MG63 (cell line): ENCODE results near the gene ZC3H10. TPM values are rescaled to one million over a fixed set of nuclear protein-coding genes. Genes with fewer than 3 reads are reported as not detected.

Experiments
- DNase-seq: peaks from one replicate; pipeline ENCODE4 v3.0.0-alpha.2; 2020
- H3K27me3 ChIP-seq: fragments of 250-450 bp; sonication (Bioruptor Pico); 2 replicates; pipeline ENCODE4 v1.5.1; 2020; ENCODE audit warnings: mild to moderate bottlenecking, moderate library complexity
- H3K36me3 ChIP-seq: fragments of 250-450 bp; sonication (Bioruptor Pico); 2 replicates; pipeline ENCODE4 v1.5.1; 2020; ENCODE audit warnings: mild to moderate bottlenecking, moderate library complexity
- H3K4me3 ChIP-seq: fragments of 250-450 bp; sonication (Bioruptor Pico); 2 replicates; pipeline ENCODE4 v1.5.1; 2020; ENCODE audit warnings: mild to moderate bottlenecking, moderate library complexity
- H3K9me3 ChIP-seq: fragments of 250-450 bp; sonication (Bioruptor Pico); 2 replicates; pipeline ENCODE4 v1.5.1; 2020; ENCODE audit warnings: mild to moderate bottlenecking, moderate library complexity
- total RNA-seq: library from RNA; depleted of rRNA; stranded (reverse); fragments of >200 nt; shearing (Covaris generic); gene quantifications from 2 replicates; pipeline ENCODE4 v1.2.3, GENCODE V29; 2014; ENCODE audit warnings: low replicate concordance

ZC3H10 gene
- total RNA-seq, 1 experiment from 2014 or later: 5.3 TPM

- no peaks in the 10 kb centered on the region for H3K9me3 ChIP-seq
- H3K4me3 ChIP-seq: no peak overlapping the region
- H3K27me3 ChIP-seq: no peaks in the 10 kb centered on the region
- DNase-seq: peak; percentile 40
- H3K36me3 ChIP-seq: no peaks in the 10 kb centered on the region
These were observed 30.8 kb upstream of the ZC3H10 start for GRCh38 chr12:56087220-56087619.

- DNase-seq: no peak
- H3K4me3 ChIP-seq: no peak overlapping the region
- H3K36me3 ChIP-seq: no peaks in the 10 kb centered on the region
- no peaks in the 10 kb centered on the region; the same call in 1 of the 2 replicates for H3K9me3 ChIP-seq
- H3K27me3 ChIP-seq: peaks cover 9% of the 10 kb centered on the region; the same call in 1 of the 2 replicates
These were observed 20.3 kb upstream of the ZC3H10 start for GRCh38 chr12:56097738-56098137.

- Histone ChIP-seq H3K36me3 (no peaks in the 10 kb centered on the region), H3K27me3 (peaks cover 9% of the 10 kb centered on the region; the same call in 1 of the 2 replicates), H3K4me3 (no peak overlapping the region), H3K9me3 (no peaks in the 10 kb centered on the region)
- no peak for DNase-seq
These were observed 19.5 kb upstream of the ZC3H10 start for GRCh38 chr12:56098592-56098991.

GRCh38 chr12:56099787-56100186 is 18.3 kb upstream of the ZC3H10 start:
- H3K4me3 ChIP-seq: no peak overlapping the region
- no peaks in the 10 kb centered on the region for H3K9me3 ChIP-seq
- H3K36me3 ChIP-seq: peaks cover under 1% of the 10 kb centered on the region; the same call in 1 of the 2 replicates
- DNase-seq: no peak
- peaks cover 9% of the 10 kb centered on the region; the same call in 1 of the 2 replicates for H3K27me3 ChIP-seq

GRCh38 chr12:56101045-56101444 is 17.0 kb upstream of the ZC3H10 start:
- Histone ChIP-seq H3K36me3 (peaks cover 11% of the 10 kb centered on the region), H3K27me3 (peaks cover 6% of the 10 kb centered on the region; the same call in 1 of the 2 replicates), H3K4me3 (no peak overlapping the region), H3K9me3 (no peaks in the 10 kb centered on the region)
- DNase-seq: no peak

GRCh38 chr12:56102683-56103065 is 15.4 kb upstream of the ZC3H10 start:
- H3K36me3 ChIP-seq: peaks cover 27% of the 10 kb centered on the region
- no peaks in the 10 kb centered on the region for H3K9me3 ChIP-seq
- no peak for DNase-seq
- no peak overlapping the region for H3K4me3 ChIP-seq
- H3K27me3 ChIP-seq: no peaks in the 10 kb centered on the region; the same call in 1 of the 2 replicates

- H3K36me3 ChIP-seq: peaks cover 32% of the 10 kb centered on the region
- H3K4me3 ChIP-seq: peak overlapping the region; percentile 81
- no peak for DNase-seq
- H3K27me3 ChIP-seq: no peaks in the 10 kb centered on the region
- no peaks in the 10 kb centered on the region for H3K9me3 ChIP-seq
These were observed 14.9 kb upstream of the ZC3H10 start for GRCh38 chr12:56103066-56103711.

GRCh38 chr12:56103823-56104108 is 14.3 kb upstream of the ZC3H10 start:
- Histone ChIP-seq H3K36me3 (peaks cover 38% of the 10 kb centered on the region), H3K9me3 (no peaks in the 10 kb centered on the region), H3K4me3 (peak overlapping the region; percentile 81), H3K27me3 (no peaks in the 10 kb centered on the region)
- DNase-seq: no peak

- DNase-seq: peak; percentile 99
- Histone ChIP-seq H3K9me3 (no peaks in the 10 kb centered on the region), H3K4me3 (peak within 1 kb of the TSS; percentile 81), H3K27me3 (no peaks in the 10 kb centered on the region), H3K36me3 (peaks cover 43% of the 10 kb centered on the region)
These were observed 13.8 kb upstream of the ZC3H10 start, which contains the start of gene PA2G4 for GRCh38 chr12:56104109-56104814. Gene PA2G4, plus strand, starts transcription at chr12:56104559. Its CDS starts 179 bp downstream, at chr12:56104738.

GRCh38 chr12:56104815-56105608 is 13.1 kb upstream of the ZC3H10 start:
- no peaks in the 10 kb centered on the region for H3K27me3 ChIP-seq
- H3K4me3 ChIP-seq: peak overlapping the region; percentile 81
- peak; percentile 25 for DNase-seq

GRCh38 chr12:56105609-56105902 is 12.5 kb upstream of the ZC3H10 start:
- peaks cover 55% of the 10 kb centered on the region for H3K36me3 ChIP-seq

More at GRCh38 chr12:56104815-56105608, 13.1 kb upstream of the ZC3H10 start:
- H3K9me3 ChIP-seq: no peaks in the 10 kb centered on the region
- H3K36me3 ChIP-seq: peaks cover 50% of the 10 kb centered on the region

GRCh38 chr12:56107242-56107641 is 10.8 kb upstream of the ZC3H10 start:
- Histone ChIP-seq H3K27me3 (no peaks in the 10 kb centered on the region), H3K36me3 (peaks cover 72% of the 10 kb centered on the region), H3K4me3 (no peak overlapping the region), H3K9me3 (no peaks in the 10 kb centered on the region)
- no peak for DNase-seq

More at GRCh38 chr12:56105609-56105902, 12.5 kb upstream of the ZC3H10 start:
- Histone ChIP-seq H3K4me3 (peak overlapping the region; percentile 81), H3K9me3 (no peaks in the 10 kb centered on the region), H3K27me3 (no peaks in the 10 kb centered on the region)
- DNase-seq: no peak

- H3K9me3 ChIP-seq: no peaks in the 10 kb centered on the region
- no peak for DNase-seq
- no peak overlapping the region for H3K4me3 ChIP-seq
- H3K27me3 ChIP-seq: no peaks in the 10 kb centered on the region
- peaks cover 84% of the 10 kb centered on the region for H3K36me3 ChIP-seq
These were observed 7.5 kb upstream of the ZC3H10 start for GRCh38 chr12:56110571-56110970.

- Histone ChIP-seq H3K27me3 (no peaks in the 10 kb centered on the region), H3K36me3 (peaks cover 64% of the 10 kb centered on the region), H3K9me3 (no peaks in the 10 kb centered on the region; the same call in 1 of the 2 replicates), H3K4me3 (no peak overlapping the region)
- DNase-seq: no peak
These were observed 4.0 kb upstream of the ZC3H10 start for GRCh38 chr12:56114084-56114483.

GRCh38 chr12:56115329-56115728 is 2.7 kb upstream of the ZC3H10 start:
- H3K27me3 ChIP-seq: no peaks in the 10 kb centered on the region
- peak overlapping the region; percentile 85 for H3K4me3 ChIP-seq
- H3K9me3 ChIP-seq: no peaks in the 10 kb centered on the region; the same call in 1 of the 2 replicates
- peak; percentile 52 for DNase-seq
- H3K36me3 ChIP-seq: peaks cover 59% of the 10 kb centered on the region

GRCh38 chr12:56116267-56117081 is 1.6 kb upstream of the ZC3H10 start, which contains the start of gene RPL41:
Gene RPL41, plus strand, starts transcription at chr12:56116633.
- Histone ChIP-seq H3K36me3 (peaks cover 58% of the 10 kb centered on the region), H3K27me3 (no peaks in the 10 kb centered on the region), H3K4me3 (peak within 1 kb of the TSS; percentile 85), H3K9me3 (no peaks in the 10 kb centered on the region; the same call in 1 of the 2 replicates)
- DNase-seq: peak; percentile 87
